ENCODE data around the gene KCNG2.

KCNG2 gene

GRCh38 chr18:79768745-79769144 is 29.0 kb upstream of the KCNG2 start:
- H3K9ac ChIP-seq (ENCODE audit: low read length) = no peak overlapping the region
- no peak overlapping the region for H3K27ac ChIP-seq (ENCODE audit: low read depth, low read length)
- no peak overlapping the region for H2AFZ ChIP-seq (ENCODE audit: low read depth, low read length, severe bottlenecking)
- H3K79me2 ChIP-seq (ENCODE audit: insufficient read depth, low read length) = no peaks in the 10 kb centered on the region
- no peaks in the 10 kb centered on the region for H4K20me1 ChIP-seq (ENCODE audit: low read depth, low read length)
- no peak overlapping the region for H3K4me3 ChIP-seq (ENCODE audit: insufficient read depth, low read length, poor library complexity, severe bottlenecking)
- no peaks in the 10 kb centered on the region for H3F3A ChIP-seq (ENCODE audit: insufficient read depth)
- H3K9me3 ChIP-seq (ENCODE audit: insufficient read depth, low read length) = peaks cover 14% of the 10 kb centered on the region; the same call in 1 of the 2 replicates
- no peaks in the 10 kb centered on the region for H3K9me2 ChIP-seq (replicated peaks; ENCODE audit: insufficient read depth, low read length)
- H3K36me3 ChIP-seq (ENCODE audit: low read length) = no peaks in the 10 kb centered on the region
- TF ChIP-seq CTCF (IDR thresholded peaks at IDR 0.05; ENCODE audit: insufficient read depth, low read length, poor library complexity, severe bottlenecking) = no peak
- TF ChIP-seq EZH2phosphoT487 (conservative IDR thresholded peaks at IDR 0.05; ENCODE audit: low read length) = no peak
- H3K27me3 ChIP-seq (ENCODE audit: low read length) = no peaks in the 10 kb centered on the region
- no peak overlapping the region for H3K4me2 ChIP-seq (ENCODE audit: low read depth, low read length, poor library complexity, severe bottlenecking)

DNA sequence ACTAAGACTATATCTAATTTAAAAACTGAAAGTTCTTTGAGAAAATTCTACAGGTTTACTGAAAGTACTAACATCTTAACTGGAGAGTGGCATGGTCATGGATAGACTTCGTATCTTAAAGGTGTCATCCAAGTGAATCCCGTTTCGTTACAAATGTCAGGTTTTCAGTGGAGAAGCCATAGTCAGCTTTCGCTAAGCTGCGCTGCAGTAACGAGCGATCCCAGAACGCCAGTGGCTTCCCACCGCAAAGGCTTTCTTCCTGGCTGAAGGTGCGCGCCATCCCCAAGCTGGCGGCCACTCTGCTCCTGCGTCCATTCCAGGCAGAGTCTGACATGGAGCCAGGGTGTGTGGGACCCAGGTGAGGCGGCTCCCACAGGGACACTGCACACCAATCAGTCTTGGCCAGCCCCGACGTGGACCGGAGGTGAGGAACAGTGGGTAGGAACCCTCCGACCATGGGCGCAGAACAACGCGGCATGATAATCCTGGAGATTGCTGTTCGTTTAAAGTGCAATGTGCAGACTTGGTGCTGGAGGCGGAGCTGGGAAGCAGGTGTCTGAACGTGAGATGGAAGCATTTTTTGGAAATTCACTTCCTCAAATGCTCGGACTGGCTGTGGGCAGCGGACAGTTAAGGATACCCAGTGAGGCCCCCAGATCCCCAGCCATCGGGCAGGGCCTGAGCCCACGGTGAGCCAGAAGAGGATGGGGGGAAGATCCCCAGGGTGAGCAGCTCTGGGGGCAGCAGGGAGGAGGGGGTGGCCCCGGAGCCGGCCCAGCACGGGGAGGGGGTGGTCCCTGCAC is 27.8 kb upstream of the KCNG2 start:
- TF ChIP-seq EZH2phosphoT487 (conservative IDR thresholded peaks at IDR 0.05; ENCODE audit: low read length) = no peak
- TF ChIP-seq CTCF (IDR thresholded peaks at IDR 0.05; ENCODE audit: insufficient read depth, low read length, poor library complexity, severe bottlenecking) = no peak
- H3F3A ChIP-seq (ENCODE audit: insufficient read depth) = no peaks in the 10 kb centered on the region
- peaks cover 14% of the 10 kb centered on the region; the same call in 1 of the 2 replicates for H3K9me3 ChIP-seq (ENCODE audit: insufficient read depth, low read length)
- H4K20me1 ChIP-seq (ENCODE audit: low read depth, low read length) = no peaks in the 10 kb centered on the region
- no peak overlapping the region for H2AFZ ChIP-seq (ENCODE audit: low read depth, low read length, severe bottlenecking)
- no peaks in the 10 kb centered on the region for H3K36me3 ChIP-seq (ENCODE audit: low read length)
- H3K9ac ChIP-seq (ENCODE audit: low read length) = no peak overlapping the region
- no peaks in the 10 kb centered on the region for H3K9me2 ChIP-seq (replicated peaks; ENCODE audit: insufficient read depth, low read length)
- no peaks in the 10 kb centered on the region for H3K27me3 ChIP-seq (ENCODE audit: low read length)
- no peak overlapping the region for H3K4me2 ChIP-seq (ENCODE audit: low read depth, low read length, poor library complexity, severe bottlenecking)
- no peak overlapping the region for H3K27ac ChIP-seq (ENCODE audit: low read depth, low read length)
- H3K79me2 ChIP-seq (ENCODE audit: insufficient read depth, low read length) = no peaks in the 10 kb centered on the region
- H3K4me3 ChIP-seq (ENCODE audit: insufficient read depth, low read length, poor library complexity, severe bottlenecking) = no peak overlapping the region

DNA sequence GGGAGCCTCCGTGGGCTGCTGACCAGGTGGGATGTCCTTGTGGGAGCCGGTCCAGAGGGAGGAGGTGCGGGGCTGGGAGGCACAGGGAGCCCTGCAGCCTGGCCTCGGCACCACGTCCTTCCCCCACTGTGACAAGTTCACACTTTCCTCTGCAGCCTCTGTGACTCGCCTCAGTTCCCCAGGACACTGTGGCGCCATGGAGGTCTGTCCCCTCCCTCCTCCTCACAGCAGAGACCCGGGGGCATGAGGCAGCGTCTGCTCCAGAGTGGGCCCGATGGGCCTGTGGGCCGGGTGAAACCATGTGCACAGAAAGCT is 27.3 kb upstream of the KCNG2 start:
- H3K27me3 ChIP-seq (ENCODE audit: low read length) = no peaks in the 10 kb centered on the region
- H3K27ac ChIP-seq (ENCODE audit: low read depth, low read length) = no peak overlapping the region
- H3K36me3 ChIP-seq (ENCODE audit: low read length) = no peaks in the 10 kb centered on the region
- peaks cover 14% of the 10 kb centered on the region; the same call in 1 of the 2 replicates for H3K9me3 ChIP-seq (ENCODE audit: insufficient read depth, low read length)
- no peak for TF ChIP-seq CTCF (IDR thresholded peaks at IDR 0.05; ENCODE audit: insufficient read depth, low read length, poor library complexity, severe bottlenecking)
- no peak for TF ChIP-seq EZH2phosphoT487 (conservative IDR thresholded peaks at IDR 0.05; ENCODE audit: low read length)
- no peak overlapping the region for H3K4me2 ChIP-seq (ENCODE audit: low read depth, low read length, poor library complexity, severe bottlenecking)
- H3K79me2 ChIP-seq (ENCODE audit: insufficient read depth, low read length) = no peaks in the 10 kb centered on the region
- H4K20me1 ChIP-seq (ENCODE audit: low read depth, low read length) = no peaks in the 10 kb centered on the region
- H3K4me3 ChIP-seq (ENCODE audit: insufficient read depth, low read length, poor library complexity, severe bottlenecking) = no peak overlapping the region
- H2AFZ ChIP-seq (ENCODE audit: low read depth, low read length, severe bottlenecking) = no peak overlapping the region
- no peak overlapping the region for H3K9ac ChIP-seq (ENCODE audit: low read length)
- no peaks in the 10 kb centered on the region for H3F3A ChIP-seq (ENCODE audit: insufficient read depth)
- no peaks in the 10 kb centered on the region for H3K9me2 ChIP-seq (replicated peaks; ENCODE audit: insufficient read depth, low read length)

All from SU-DHL-6 (cell line).